Measurements from ENCODE around the gene UBE2M.
"Not testable (repeated sequence)": the region's sequence is repeated elsewhere in the genome, so short reads cannot be mapped to it uniquely, and the experiment has no call there.

Gene UBE2M

DNA sequence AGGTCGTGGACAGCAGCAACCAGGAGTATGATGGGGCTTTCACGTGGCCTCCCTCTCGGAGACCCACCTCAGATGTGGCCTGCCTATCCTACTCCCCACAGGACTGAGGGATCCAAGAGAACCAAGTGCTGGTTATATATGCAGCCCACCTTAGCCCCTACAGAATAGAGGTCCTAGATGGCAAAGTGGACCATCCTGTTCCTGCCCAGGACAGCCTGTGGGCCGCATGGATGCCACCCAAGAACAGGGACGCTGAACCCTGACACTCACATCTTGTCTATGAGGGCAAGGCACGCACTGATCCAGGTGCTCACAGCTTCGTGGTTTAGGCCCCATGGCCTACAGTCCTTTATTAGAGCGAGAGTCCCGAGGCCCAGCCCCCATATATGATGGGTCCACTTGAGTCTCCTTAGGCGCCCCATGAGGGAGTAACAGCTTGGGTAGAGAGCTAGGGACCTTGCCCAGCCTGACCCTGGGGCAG is 45.2 kb downstream of the UBE2M start:
- peak overlapping the region; percentile 90 for H3K27ac ChIP-seq
- TF ChIP-seq ZFX (IDR thresholded peaks at IDR 0.05): no peak
- TF ChIP-seq, protein P1, sequence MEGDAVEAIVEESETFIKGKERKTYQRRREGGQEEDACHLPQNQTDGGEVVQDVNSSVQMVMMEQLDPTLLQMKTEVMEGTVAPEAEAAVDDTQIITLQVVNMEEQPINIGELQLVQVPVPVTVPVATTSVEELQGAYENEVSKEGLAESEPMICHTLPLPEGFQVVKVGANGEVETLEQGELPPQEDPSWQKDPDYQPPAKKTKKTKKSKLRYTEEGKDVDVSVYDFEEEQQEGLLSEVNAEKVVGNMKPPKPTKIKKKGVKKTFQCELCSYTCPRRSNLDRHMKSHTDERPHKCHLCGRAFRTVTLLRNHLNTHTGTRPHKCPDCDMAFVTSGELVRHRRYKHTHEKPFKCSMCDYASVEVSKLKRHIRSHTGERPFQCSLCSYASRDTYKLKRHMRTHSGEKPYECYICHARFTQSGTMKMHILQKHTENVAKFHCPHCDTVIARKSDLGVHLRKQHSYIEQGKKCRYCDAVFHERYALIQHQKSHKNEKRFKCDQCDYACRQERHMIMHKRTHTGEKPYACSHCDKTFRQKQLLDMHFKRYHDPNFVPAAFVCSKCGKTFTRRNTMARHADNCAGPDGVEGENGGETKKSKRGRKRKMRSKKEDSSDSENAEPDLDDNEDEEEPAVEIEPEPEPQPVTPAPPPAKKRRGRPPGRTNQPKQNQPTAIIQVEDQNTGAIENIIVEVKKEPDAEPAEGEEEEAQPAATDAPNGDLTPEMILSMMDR (conservative IDR thresholded peaks at IDR 0.05): no peak

DNA sequence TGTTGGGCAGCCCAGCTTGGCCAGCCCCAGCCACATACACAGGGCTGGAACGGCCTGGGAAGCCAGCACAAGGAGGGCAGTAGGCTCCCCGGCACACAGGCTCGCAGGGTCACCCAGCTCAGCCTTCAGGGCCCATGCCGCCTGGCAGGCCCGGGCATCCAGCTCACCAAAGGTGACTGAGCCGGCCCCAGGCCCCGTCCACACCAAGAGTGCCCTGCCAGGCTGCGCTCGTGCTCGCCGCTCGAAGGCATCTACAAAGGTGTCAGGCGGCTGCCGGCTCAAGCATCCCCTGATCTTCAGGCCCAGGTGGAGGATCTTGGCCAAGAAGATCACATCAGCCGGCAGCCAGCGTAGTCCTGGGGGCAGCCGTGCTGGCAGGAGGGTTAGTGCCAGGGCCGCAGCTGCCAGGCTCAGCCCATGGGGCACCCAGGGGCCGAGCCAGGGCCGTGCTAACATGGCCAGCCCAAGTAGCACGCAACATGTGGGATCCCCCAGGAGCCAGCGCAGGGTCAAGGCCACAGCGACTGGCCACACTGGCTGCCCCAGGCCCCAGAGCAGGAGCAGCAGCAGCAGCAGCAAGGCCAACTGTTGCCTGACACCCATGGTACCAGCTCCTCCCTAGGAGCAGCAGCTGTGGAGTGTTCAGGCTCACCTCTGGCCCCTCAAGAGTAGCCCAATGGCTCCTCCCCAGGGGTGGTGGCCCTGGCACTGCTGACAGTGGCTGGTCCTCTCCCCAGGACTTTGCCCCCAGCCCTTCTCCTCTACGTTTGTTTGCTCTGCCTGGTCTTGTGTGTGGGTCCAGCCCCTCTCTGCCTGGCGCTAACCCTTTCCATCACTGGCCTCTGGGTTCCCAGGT is 46.8 kb downstream of the UBE2M start, which contains the start of gene SLC27A5:
Gene SLC27A5, minus strand, starts transcription at position 640 of the 856 bp plus-strand sequence. Its CDS starts 37 bp downstream, at position 603.
- TF ChIP-seq, protein P1 (conservative IDR thresholded peaks at IDR 0.05): no peak
- TF ChIP-seq ZFX (IDR thresholded peaks at IDR 0.05): no peak
- H3K27ac ChIP-seq: no peak within 1 kb of the TSS; the same call in 1 of the 2 replicates

DNA sequence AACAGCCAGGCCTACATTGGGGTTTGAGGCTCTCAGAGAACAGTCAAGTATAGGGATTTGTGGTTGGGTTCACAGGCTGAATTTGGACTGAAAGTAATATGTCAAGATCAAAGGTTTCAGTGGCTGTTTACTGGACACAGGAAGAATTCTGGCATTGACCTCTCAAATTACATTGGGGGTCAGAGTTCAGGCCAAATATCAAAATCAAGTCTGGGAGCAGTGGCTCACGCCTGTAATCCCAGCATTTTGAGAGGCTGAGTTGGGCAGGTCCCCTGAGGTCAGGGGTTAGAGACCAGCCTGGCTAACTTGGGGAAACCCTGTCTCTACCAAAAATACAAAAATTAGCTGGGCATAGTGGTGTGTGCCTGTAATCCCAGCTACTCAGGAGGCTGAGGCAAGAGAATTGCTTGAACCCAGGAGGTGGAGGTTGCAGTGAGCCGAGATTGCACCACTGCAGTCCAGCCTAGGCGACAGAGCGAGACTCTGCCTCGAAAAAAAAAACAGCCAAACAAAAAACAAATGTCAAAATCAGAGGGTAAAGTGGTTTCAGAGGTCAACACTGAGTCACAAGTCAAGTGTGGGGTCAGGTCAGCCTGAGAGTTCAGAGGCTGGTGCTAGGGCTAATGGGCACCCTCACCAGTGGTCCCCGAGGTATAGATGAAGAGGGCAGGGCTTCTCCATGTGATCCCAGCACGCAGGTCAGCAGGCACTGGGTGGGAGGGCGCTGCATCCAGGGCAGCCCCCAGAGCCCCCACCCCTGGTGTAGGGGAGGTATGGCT is 48.1 kb downstream of the UBE2M start:
- TF ChIP-seq, protein P1 (conservative IDR thresholded peaks at IDR 0.05): no peak
- no peak for TF ChIP-seq ZFX (IDR thresholded peaks at IDR 0.05)
- no peak overlapping the region for H3K27ac ChIP-seq

DNA sequence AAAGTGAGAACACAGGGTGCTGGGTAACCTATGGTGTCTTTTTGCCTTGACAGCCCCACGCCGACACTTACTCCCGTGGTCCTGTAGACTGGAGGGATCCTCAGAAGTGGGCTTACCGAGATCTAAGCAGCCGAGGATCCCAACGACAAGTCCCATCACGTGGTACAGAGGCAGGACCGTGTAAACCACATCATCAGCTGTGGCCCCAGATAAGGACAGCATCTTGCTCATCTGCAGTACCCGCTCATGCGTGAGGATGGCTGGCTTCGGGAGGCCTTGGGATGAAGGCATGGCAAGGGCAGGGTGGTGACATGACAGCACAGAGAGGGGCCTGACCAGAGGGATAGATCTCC is 48.7 kb downstream of the UBE2M start:
- no peak overlapping the region for H3K27ac ChIP-seq
- no peak for TF ChIP-seq ZFX (IDR thresholded peaks at IDR 0.05)
- TF ChIP-seq, protein P1 (conservative IDR thresholded peaks at IDR 0.05): no peak

DNA sequence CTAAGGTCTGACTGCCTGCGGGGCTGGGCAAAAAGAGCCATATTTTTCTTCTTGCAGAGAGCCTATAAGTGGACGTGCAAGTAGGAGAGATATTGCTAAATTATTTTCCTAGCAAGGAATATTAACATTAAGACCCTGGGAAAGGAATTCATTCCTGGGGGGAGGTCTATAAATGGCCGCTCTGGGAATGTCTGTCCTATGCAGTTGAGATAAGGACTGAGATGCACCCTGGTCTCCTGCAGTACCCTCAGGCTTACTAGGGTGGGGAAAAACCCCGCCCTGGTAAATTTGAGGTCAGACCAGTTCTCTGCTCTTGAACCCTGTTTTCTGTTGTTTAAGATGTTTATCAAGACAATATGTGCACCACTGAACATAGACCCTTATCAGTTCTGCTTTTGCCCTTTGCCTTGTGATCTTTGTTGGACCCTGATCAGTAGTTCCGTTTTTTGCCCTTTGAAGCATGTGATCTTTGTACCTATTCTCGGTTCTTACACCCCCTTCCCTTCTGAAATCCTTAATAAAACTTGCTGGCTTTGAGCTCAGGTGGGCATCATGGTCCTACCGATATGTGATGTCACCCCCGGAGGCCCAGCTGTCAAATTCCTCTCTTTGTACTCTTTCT is 50.7 kb downstream of the UBE2M start:
- H3K27ac ChIP-seq: not testable (repeated sequence)

All from C4-2B (cell line).